ENCODE results near the gene ADAMTSL1.
"Not testable (repeated sequence)": the region's sequence is repeated elsewhere in the genome, so short reads cannot be mapped to it uniquely, and the experiment has no call there.

Gene ADAMTSL1

GRCh38 chr9:18920141-18921084 lies 446.5 kb downstream of the ADAMTSL1 start:
- DNase-seq = no peak

- no peak for DNase-seq
These were observed 447.6 kb downstream of the ADAMTSL1 start for GRCh38 chr9:18921366-18922075.

GRCh38 chr9:18922161-18922885 lies 448.4 kb downstream of the ADAMTSL1 start:
- no peak for DNase-seq

- no peak for DNase-seq
These were observed 449.2 kb downstream of the ADAMTSL1 start for GRCh38 chr9:18923167-18923566.

- DNase-seq = no peak
These were observed 449.9 kb downstream of the ADAMTSL1 start for GRCh38 chr9:18923671-18924430.

- no peak for DNase-seq
These were observed 451.9 kb downstream of the ADAMTSL1 start for GRCh38 chr9:18925880-18926279.

- DNase-seq = no peak
These were observed 452.6 kb downstream of the ADAMTSL1 start for GRCh38 chr9:18926513-18926912.

GRCh38 chr9:18928711-18929110 lies 454.8 kb downstream of the ADAMTSL1 start:
- DNase-seq = no peak

- not testable (repeated sequence) for DNase-seq
These were observed 456.7 kb downstream of the ADAMTSL1 start for GRCh38 chr9:18930611-18931010.

GRCh38 chr9:18935541-18935940 lies 461.6 kb downstream of the ADAMTSL1 start:
- DNase-seq = no peak

GRCh38 chr9:18936094-18936871 lies 462.3 kb downstream of the ADAMTSL1 start:
- DNase-seq = no peak

- DNase-seq = no peak
These were observed 466.0 kb downstream of the ADAMTSL1 start for GRCh38 chr9:18939943-18940342.

- DNase-seq = no peak
These were observed 467.2 kb downstream of the ADAMTSL1 start for GRCh38 chr9:18941060-18941740.

- DNase-seq = no peak
These were observed 468.8 kb downstream of the ADAMTSL1 start for GRCh38 chr9:18942801-18943200.

GRCh38 chr9:18947892-18948339 lies 474.0 kb downstream of the ADAMTSL1 start:
- no peak for DNase-seq

- DNase-seq = no peak
These were observed 478.0 kb downstream of the ADAMTSL1 start for GRCh38 chr9:18951936-18952335.

GRCh38 chr9:18955626-18956025 lies 481.7 kb downstream of the ADAMTSL1 start:
- DNase-seq = no peak

All from cerebellar nuclear complex (tissue), 1 donor.